ENCODE data around the gene MTREX. TPM values are rescaled to one million over a fixed set of nuclear protein-coding genes. Genes with fewer than 3 reads are reported as not detected.

MTREX gene
- 107 TPM for total RNA-seq

GRCh38 chr5:55307383-55308253, at the start of gene MTREX, which contains the start of gene DHX29:
Gene MTREX (plus strand): TSS chr5:55307989. CDS start chr5:55308014, 25 bp downstream.
Gene DHX29 (minus strand): TSS chr5:55307694. CDS start chr5:55307573, 121 bp downstream.

Other genes starting within 250 kb of the MTREX start
- not detected for gene GZMA, start 205.3 kb upstream of the MTREX start, total RNA-seq
- gene GPX8, start 147.8 kb upstream of the MTREX start, total RNA-seq = 4.2 TPM
- 1.6 TPM for gene CDC20B, start 134.8 kb upstream of the MTREX start, total RNA-seq
- gene MCIDAS, start 80.7 kb upstream of the MTREX start, total RNA-seq = not detected
- gene CCNO, start 74.4 kb upstream of the MTREX start, total RNA-seq = 0.69 TPM
- 44.5 TPM for gene DHX29, start 295 bp upstream of the MTREX start, total RNA-seq
- gene PLPP1, start 227.0 kb downstream of the MTREX start, total RNA-seq = 36.0 TPM